ENCODE data around the gene SERPIND1.

DNA sequence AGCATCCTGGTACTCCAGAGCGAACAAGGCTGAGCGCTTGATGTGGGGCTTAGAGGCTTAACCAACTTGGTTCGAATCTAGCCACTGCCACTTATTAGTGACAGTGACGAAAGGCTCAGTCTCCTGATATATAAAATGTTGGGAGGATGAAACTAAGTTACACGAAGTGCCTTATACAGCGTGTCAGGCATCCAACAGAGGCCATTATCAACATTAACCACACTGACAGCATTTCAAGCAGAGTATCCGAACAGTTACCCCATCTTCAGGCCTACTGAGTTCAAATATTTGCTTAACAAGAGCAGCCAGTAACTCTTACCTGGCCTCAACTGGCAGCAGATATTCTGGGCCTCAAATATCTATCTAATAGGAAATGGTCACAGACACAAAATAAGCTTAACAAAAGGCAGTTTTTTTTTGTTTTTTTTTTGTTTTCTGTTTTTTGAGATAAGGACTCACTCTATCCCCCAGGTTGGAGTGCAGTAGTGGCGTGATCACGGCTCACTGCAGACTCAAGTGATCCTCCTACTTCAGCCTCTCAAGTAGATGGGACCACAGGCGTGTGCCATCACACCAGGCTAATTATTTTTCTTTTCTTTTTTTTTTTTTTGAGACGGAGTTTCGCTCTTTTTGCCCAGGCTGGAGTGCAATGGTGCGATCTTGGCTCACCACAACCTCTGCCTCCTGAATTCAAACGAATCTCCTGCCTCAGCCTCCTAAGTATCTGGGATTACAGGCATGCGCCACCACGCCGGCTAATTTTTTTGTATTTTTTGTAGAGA lies 2.9 kb downstream of the SERPIND1 start:
- TF ChIP-seq, protein P1, sequence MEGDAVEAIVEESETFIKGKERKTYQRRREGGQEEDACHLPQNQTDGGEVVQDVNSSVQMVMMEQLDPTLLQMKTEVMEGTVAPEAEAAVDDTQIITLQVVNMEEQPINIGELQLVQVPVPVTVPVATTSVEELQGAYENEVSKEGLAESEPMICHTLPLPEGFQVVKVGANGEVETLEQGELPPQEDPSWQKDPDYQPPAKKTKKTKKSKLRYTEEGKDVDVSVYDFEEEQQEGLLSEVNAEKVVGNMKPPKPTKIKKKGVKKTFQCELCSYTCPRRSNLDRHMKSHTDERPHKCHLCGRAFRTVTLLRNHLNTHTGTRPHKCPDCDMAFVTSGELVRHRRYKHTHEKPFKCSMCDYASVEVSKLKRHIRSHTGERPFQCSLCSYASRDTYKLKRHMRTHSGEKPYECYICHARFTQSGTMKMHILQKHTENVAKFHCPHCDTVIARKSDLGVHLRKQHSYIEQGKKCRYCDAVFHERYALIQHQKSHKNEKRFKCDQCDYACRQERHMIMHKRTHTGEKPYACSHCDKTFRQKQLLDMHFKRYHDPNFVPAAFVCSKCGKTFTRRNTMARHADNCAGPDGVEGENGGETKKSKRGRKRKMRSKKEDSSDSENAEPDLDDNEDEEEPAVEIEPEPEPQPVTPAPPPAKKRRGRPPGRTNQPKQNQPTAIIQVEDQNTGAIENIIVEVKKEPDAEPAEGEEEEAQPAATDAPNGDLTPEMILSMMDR (IDR thresholded peaks at IDR 0.05), result no peak
- no peak for TF ChIP-seq POLR2A (IDR thresholded peaks at IDR 0.05)

Data from heart left ventricle (tissue), 13 donors.